ENCODE data around the gene CGNL1.

CGNL1 gene

DNA sequence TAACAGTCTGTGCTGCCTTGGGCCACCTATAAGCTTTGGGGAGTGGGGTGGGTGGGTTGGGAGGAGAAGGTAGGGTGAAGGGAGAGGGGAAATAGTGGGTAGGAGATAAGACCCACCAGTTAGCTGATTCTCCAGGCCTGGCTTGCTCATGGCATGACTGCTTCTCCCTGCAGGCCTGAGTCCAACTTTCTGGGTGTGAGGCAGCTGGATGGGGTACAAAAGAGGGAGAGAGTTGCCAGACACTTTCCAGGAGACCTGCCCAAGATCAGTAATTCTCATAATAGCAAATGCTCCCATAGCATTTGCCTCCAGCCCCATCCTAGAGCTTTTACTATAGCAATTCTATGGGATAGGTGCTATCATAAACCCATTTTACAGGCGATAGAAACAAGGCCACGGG lies 7.7 kb downstream of the CGNL1 start:
- no peaks in the 10 kb centered on the region for H3K27me3 ChIP-seq (ENCODE audit: low read depth, low read length)
- H3K9me3 ChIP-seq (ENCODE audit: insufficient read depth, low read length) = no peaks in the 10 kb centered on the region
- no peaks in the 10 kb centered on the region for H4K20me1 ChIP-seq (ENCODE audit: insufficient read depth, low read length)
- H3K9ac ChIP-seq (ENCODE audit: low read length) = no peak overlapping the region
- H3K4me3 ChIP-seq (ENCODE audit: low read length) = no peak overlapping the region
- H3K4me2 ChIP-seq (ENCODE audit: low read length) = no peak overlapping the region
- no peaks in the 10 kb centered on the region for H3K36me3 ChIP-seq (replicated peaks; ENCODE audit: low read depth, low read length)
- no peak overlapping the region for H3K27ac ChIP-seq (ENCODE audit: low read length)
- H3K79me2 ChIP-seq (ENCODE audit: low read length) = no peaks in the 10 kb centered on the region
- TF ChIP-seq EZH2phosphoT487 (IDR thresholded peaks at IDR 0.05; ENCODE audit: low read depth) (no peak), CTCF (IDR thresholded peaks at IDR 0.05; ENCODE audit: low read depth, low read length) (no peak)
- H3K4me1 ChIP-seq (ENCODE audit: low read length) = no peaks in the 10 kb centered on the region; the same call in 1 of the 2 replicates
- H2AFZ ChIP-seq (ENCODE audit: low read depth, low read length) = no peak overlapping the region

GRCh38 chr15:57384816-57385215 lies 8.5 kb downstream of the CGNL1 start:
- no peak overlapping the region for H3K27ac ChIP-seq (ENCODE audit: low read length)
- H3K9ac ChIP-seq (ENCODE audit: low read length) = no peak overlapping the region
- H3K4me3 ChIP-seq (ENCODE audit: low read length) = no peak overlapping the region
- no peaks in the 10 kb centered on the region for H3K79me2 ChIP-seq (ENCODE audit: low read length)
- H4K20me1 ChIP-seq (ENCODE audit: insufficient read depth, low read length) = no peaks in the 10 kb centered on the region
- no peaks in the 10 kb centered on the region for H3K9me3 ChIP-seq (ENCODE audit: insufficient read depth, low read length)
- H3K4me1 ChIP-seq (ENCODE audit: low read length) = no peaks in the 10 kb centered on the region
- H3K36me3 ChIP-seq (replicated peaks; ENCODE audit: low read depth, low read length) = no peaks in the 10 kb centered on the region
- H2AFZ ChIP-seq (ENCODE audit: low read depth, low read length) = no peak overlapping the region
- H3K4me2 ChIP-seq (ENCODE audit: low read length) = no peak overlapping the region
- no peaks in the 10 kb centered on the region for H3K27me3 ChIP-seq (ENCODE audit: low read depth, low read length)
- no peak for TF ChIP-seq EZH2phosphoT487 (IDR thresholded peaks at IDR 0.05; ENCODE audit: low read depth)

GRCh38 chr15:57385923-57386390 lies 9.7 kb downstream of the CGNL1 start:
- no peaks in the 10 kb centered on the region for H3K79me2 ChIP-seq (ENCODE audit: low read length)
- no peaks in the 10 kb centered on the region for H3K4me1 ChIP-seq (ENCODE audit: low read length)
- no peaks in the 10 kb centered on the region for H3K36me3 ChIP-seq (replicated peaks; ENCODE audit: low read depth, low read length)
- H3K9me3 ChIP-seq (ENCODE audit: insufficient read depth, low read length) = no peaks in the 10 kb centered on the region
- H4K20me1 ChIP-seq (ENCODE audit: insufficient read depth, low read length) = no peaks in the 10 kb centered on the region
- no peak overlapping the region for H3K4me2 ChIP-seq (ENCODE audit: low read length)
- H3K27ac ChIP-seq (ENCODE audit: low read length) = no peak overlapping the region
- TF ChIP-seq EZH2phosphoT487 (IDR thresholded peaks at IDR 0.05; ENCODE audit: low read depth) (no peak), CTCF (IDR thresholded peaks at IDR 0.05; ENCODE audit: low read depth, low read length) (no peak)
- H2AFZ ChIP-seq (ENCODE audit: low read depth, low read length) = no peak overlapping the region
- no peaks in the 10 kb centered on the region for H3K27me3 ChIP-seq (ENCODE audit: low read depth, low read length)
- no peak overlapping the region for H3K4me3 ChIP-seq (ENCODE audit: low read length)
- H3K9ac ChIP-seq (ENCODE audit: low read length) = no peak overlapping the region

GRCh38 chr15:57386976-57387375 lies 10.7 kb downstream of the CGNL1 start:
- no peak overlapping the region for H3K9ac ChIP-seq (ENCODE audit: low read length)
- H3K27me3 ChIP-seq (ENCODE audit: low read depth, low read length) = no peaks in the 10 kb centered on the region
- no peak overlapping the region for H3K27ac ChIP-seq (ENCODE audit: low read length)
- H3K4me2 ChIP-seq (ENCODE audit: low read length) = no peak overlapping the region
- H3K36me3 ChIP-seq (replicated peaks; ENCODE audit: low read depth, low read length) = no peaks in the 10 kb centered on the region
- no peaks in the 10 kb centered on the region for H3K79me2 ChIP-seq (ENCODE audit: low read length)
- no peaks in the 10 kb centered on the region for H3K9me3 ChIP-seq (ENCODE audit: insufficient read depth, low read length)
- H3K4me3 ChIP-seq (ENCODE audit: low read length) = no peak overlapping the region
- no peak for TF ChIP-seq EZH2phosphoT487 (IDR thresholded peaks at IDR 0.05; ENCODE audit: low read depth)
- TF ChIP-seq CTCF (IDR thresholded peaks at IDR 0.05; ENCODE audit: low read depth, low read length) = no peak
- H2AFZ ChIP-seq (ENCODE audit: low read depth, low read length) = no peak overlapping the region
- H4K20me1 ChIP-seq (ENCODE audit: insufficient read depth, low read length) = no peaks in the 10 kb centered on the region
- no peaks in the 10 kb centered on the region for H3K4me1 ChIP-seq (ENCODE audit: low read length)

Measured in OCI-LY3 (cell line).